ENCODE data around the gene FAM168B. TPM values are rescaled to one million over a fixed set of nuclear protein-coding genes. Genes with fewer than 3 reads are reported as not detected.

Gene FAM168B
- total and polyA plus RNA-seq, 10 of the 15 experiments (the other 5 are each of a cell fraction or from before 2014, with no cell fraction given): 3.5 to 77.3 (median 45.9) TPM

DNA sequence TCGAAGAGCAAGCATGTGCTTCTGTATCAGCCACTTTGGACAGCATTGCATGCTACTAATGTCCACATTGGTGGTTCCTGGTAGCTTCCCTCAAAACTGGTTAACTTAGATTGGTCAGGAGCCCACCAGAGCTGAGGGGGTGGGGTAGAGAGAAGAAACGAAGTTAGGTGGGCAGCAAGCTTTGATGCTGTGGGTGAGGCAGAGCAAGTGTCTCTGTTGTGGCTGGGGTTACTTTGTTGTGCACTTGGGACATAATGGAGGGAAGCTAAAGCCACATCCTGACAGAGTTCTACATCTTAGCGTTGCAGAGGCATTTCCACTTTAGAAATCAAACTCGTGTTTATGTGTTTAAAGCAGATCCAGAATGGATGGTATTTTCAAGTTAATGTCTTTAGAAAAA lies 82.7 kb downstream of the FAM168B start (continued):
- TF ChIP-seq, protein P1, sequence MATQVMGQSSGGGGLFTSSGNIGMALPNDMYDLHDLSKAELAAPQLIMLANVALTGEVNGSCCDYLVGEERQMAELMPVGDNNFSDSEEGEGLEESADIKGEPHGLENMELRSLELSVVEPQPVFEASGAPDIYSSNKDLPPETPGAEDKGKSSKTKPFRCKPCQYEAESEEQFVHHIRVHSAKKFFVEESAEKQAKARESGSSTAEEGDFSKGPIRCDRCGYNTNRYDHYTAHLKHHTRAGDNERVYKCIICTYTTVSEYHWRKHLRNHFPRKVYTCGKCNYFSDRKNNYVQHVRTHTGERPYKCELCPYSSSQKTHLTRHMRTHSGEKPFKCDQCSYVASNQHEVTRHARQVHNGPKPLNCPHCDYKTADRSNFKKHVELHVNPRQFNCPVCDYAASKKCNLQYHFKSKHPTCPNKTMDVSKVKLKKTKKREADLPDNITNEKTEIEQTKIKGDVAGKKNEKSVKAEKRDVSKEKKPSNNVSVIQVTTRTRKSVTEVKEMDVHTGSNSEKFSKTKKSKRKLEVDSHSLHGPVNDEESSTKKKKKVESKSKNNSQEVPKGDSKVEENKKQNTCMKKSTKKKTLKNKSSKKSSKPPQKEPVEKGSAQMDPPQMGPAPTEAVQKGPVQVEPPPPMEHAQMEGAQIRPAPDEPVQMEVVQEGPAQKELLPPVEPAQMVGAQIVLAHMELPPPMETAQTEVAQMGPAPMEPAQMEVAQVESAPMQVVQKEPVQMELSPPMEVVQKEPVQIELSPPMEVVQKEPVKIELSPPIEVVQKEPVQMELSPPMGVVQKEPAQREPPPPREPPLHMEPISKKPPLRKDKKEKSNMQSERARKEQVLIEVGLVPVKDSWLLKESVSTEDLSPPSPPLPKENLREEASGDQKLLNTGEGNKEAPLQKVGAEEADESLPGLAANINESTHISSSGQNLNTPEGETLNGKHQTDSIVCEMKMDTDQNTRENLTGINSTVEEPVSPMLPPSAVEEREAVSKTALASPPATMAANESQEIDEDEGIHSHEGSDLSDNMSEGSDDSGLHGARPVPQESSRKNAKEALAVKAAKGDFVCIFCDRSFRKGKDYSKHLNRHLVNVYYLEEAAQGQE (IDR thresholded peaks at IDR 0.05; ENCODE audit: low read depth, low read length): no peak
- TF ChIP-seq NFYA (IDR thresholded peaks at IDR 0.05; ENCODE audit: borderline replicate concordance, low read depth, low read length): no peak
- TF ChIP-seq JUNB (IDR thresholded peaks at IDR 0.05): no peak

DNA sequence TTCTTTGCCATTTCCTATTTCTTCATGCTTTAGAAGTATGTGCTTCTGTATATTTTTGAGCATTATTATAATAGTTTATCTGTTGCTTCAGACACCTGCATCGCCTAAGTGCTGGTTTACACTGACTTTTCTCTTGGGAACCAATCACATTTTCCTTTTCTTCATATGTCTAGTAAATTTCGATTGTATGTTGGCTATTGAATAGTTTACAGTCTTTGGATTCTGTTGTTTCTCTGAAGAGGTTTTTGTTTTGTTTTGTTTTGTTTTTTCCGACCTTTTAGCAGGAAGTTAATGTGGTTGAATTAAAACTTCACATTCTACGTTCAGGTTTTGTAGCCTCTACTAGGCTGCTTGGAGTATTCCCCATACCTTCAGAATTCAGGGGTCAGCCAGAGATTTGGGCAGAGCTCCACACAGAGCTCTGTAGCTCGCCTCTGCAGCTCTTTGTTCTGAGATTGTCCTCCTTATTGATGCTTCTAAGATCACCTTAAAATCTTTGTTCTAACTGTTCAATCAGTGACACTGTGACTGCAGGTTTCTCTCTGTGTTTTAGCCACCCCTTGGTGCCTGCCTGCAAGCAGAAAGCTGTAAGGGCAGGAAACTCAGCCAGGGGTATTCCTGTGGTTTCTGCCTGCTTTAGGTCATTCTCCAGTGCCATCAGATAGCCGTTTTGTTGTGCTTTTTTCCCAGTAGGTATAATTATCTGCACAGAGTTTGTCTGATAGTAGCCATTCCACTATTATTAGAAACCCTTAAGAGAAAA lies 83.4 kb downstream of the FAM168B start:
- ChIA-PET SMC1A (ENCODE audit: uncharacterized antibody, unreplicated experiment) (interaction anchor here (1.7 kb wide), 1 partner anchor 11 kb away, joined by 5 read pairs; no protein-coding TSS in a partner anchor), POLR2A (no interaction called here), CTCF (no interaction called here), RAD21 (ENCODE audit: unreplicated experiment) (no interaction called here)
- BruUV-seq (replicated peaks): no TSS peak
- intact Hi-C loops (cut with micrococcal nuclease; ENCODE audit: unreplicated experiment): no loop called here
- no peaks in the 10 kb centered on the region for H4K20me1 ChIP-seq (ENCODE audit: control insufficient read depth, insufficient read depth)
- no peak for ATAC-seq
- peaks cover 0 to 2% of the 10 kb centered on the region in 2 experiments; a peak in 1 of 4 replicates for H3K27me3 ChIP-seq (replicated peaks in 1 of 2; ENCODE audit: control insufficient read depth in 2 of 2, insufficient read depth in 2 of 2, low read length in 1 of 2)
- no peaks in the 10 kb centered on the region for H3K9me3 ChIP-seq (replicated peaks; ENCODE audit: control insufficient read depth, insufficient read depth, low read length)
- H3K4me1 ChIP-seq (ENCODE audit: control insufficient read depth, insufficient read depth, low read length): no peaks in the 10 kb centered on the region
- no peak for DNase-seq (ENCODE audit: low read depth, low spot score)
- H3K36me3 ChIP-seq (ENCODE audit: control insufficient read depth in 2 of 2, insufficient read depth in 2 of 2, low read length in 1 of 2): no peaks in the 10 kb centered on the region
- no peak overlapping the region for H3K4me3 ChIP-seq
- H3K4me2 ChIP-seq (ENCODE audit: control insufficient read depth, insufficient read depth): no peak overlapping the region
- no peak overlapping the region for H3K27ac ChIP-seq (ENCODE audit: control insufficient read depth, insufficient read depth)
- no peaks in the 10 kb centered on the region for H3K79me2 ChIP-seq (ENCODE audit: control insufficient read depth, insufficient read depth, low read length)
- no peak overlapping the region for H3K9ac ChIP-seq (ENCODE audit: control insufficient read depth, insufficient read depth, low read length)
- WGBS (ENCODE audit: insufficient coverage, insufficient replicate concordance, low lambda C conversion rate, missing lambda C conversion rate): 1% methylated on average over 6 of the region's 6 CpGs
- H2AFZ ChIP-seq (ENCODE audit: control insufficient read depth, low read depth, low read length): no peak overlapping the region
- TF ChIP-seq, protein P2, sequence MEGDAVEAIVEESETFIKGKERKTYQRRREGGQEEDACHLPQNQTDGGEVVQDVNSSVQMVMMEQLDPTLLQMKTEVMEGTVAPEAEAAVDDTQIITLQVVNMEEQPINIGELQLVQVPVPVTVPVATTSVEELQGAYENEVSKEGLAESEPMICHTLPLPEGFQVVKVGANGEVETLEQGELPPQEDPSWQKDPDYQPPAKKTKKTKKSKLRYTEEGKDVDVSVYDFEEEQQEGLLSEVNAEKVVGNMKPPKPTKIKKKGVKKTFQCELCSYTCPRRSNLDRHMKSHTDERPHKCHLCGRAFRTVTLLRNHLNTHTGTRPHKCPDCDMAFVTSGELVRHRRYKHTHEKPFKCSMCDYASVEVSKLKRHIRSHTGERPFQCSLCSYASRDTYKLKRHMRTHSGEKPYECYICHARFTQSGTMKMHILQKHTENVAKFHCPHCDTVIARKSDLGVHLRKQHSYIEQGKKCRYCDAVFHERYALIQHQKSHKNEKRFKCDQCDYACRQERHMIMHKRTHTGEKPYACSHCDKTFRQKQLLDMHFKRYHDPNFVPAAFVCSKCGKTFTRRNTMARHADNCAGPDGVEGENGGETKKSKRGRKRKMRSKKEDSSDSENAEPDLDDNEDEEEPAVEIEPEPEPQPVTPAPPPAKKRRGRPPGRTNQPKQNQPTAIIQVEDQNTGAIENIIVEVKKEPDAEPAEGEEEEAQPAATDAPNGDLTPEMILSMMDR (IDR thresholded peaks at IDR 0.05 in 2 of 3, conservative IDR thresholded peaks at IDR 0.05 in 1 of 3; ENCODE audit: control insufficient read depth in 2 of 3, extremely low read depth in 1 of 3, insufficient read depth in 1 of 3, low read depth in 3 of 3, low read length in 3 of 3): no peak
- TF ChIP-seq, protein P3, sequence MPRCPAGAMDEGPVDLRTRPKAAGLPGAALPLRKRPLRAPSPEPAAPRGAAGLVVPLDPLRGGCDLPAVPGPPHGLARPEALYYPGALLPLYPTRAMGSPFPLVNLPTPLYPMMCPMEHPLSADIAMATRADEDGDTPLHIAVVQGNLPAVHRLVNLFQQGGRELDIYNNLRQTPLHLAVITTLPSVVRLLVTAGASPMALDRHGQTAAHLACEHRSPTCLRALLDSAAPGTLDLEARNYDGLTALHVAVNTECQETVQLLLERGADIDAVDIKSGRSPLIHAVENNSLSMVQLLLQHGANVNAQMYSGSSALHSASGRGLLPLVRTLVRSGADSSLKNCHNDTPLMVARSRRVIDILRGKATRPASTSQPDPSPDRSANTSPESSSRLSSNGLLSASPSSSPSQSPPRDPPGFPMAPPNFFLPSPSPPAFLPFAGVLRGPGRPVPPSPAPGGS (IDR thresholded peaks at IDR 0.05; ENCODE audit: borderline replicate concordance, insufficient read depth, low read depth, low read length, poor library complexity, severe bottlenecking): no peak
- TF ChIP-seq, protein P4, sequence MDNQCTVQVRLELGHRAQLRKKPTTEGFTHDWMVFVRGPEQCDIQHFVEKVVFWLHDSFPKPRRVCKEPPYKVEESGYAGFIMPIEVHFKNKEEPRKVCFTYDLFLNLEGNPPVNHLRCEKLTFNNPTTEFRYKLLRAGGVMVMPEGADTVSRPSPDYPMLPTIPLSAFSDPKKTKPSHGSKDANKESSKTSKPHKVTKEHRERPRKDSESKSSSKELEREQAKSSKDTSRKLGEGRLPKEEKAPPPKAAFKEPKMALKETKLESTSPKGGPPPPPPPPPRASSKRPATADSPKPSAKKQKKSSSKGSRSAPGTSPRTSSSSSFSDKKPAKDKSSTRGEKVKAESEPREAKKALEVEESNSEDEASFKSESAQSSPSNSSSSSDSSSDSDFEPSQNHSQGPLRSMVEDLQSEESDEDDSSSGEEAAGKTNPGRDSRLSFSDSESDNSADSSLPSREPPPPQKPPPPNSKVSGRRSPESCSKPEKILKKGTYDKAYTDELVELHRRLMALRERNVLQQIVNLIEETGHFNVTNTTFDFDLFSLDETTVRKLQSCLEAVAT (IDR thresholded peaks at IDR 0.05): no peak
- TF ChIP-seq MYC (IDR thresholded peaks at IDR 0.05; ENCODE audit: insufficient read depth, insufficient read length, insufficient replicate concordance, low read length, severe bottlenecking): no peak
- TF ChIP-seq ZNF207 (IDR thresholded peaks at IDR 0.05; ENCODE audit: borderline replicate concordance): no peak
- no peak for FAIRE-seq
- in situ Hi-C loops (cut with MboI): no loop called here
